Stimulated activated CD8-positive, alpha-beta memory T cell treated with anti-CD3 and anti-CD28 coated beads, Interleukin-12 subunit alpha, Interleukin-12 subunit beta, amount 100 ng/mL, for 4 hours (primary cell): Measurements from ENCODE around the gene BRD1.
"Not testable (repeated sequence)": the region's sequence is repeated elsewhere in the genome, so short reads cannot be mapped to it uniquely, and the experiment has no call there.

Source experiments
- DNase-seq: peaks from one replicate; pipeline ENCODE4 v3.0.0-alpha.2; 2020; ENCODE audit warnings: low read depth

Gene BRD1

DNA sequence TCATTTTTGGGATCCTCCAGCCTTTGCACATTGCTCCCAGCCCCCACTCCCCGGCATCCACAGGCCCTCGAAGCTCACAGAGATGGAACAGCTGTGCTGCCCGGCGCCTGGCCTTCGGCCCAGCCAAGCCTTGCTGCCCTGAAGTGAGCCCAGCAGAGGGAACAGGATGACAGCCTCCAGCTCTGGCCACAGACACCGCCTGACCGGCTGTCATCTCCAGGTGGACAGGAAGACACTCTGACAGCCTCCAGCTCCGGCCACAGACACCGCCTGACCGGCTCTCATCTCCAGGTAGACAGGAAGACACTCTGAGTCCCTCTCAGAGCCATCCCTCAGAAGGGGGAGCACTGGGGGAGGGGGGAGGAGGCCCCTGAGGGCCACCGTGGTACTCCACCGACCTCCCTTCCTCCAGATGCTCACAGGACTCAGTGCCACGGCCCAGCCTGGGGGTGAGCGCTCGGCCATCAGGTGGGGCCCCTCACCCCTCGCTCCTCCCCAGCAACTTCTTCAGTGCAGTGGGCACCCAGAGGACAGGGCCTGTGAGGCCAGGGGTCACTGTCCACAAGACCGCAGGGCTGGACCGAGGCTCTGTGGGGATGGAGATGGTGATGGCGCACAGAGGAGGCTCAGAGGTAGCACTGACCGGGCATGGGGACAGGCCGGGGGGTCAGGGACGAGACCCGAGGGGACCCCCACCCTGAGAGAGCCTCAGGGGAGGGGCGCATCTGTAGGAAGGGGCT, 58.6 kb downstream of the BRD1 start:
- DNase-seq: no peak

GRCh38 chr22:49768077-49768910, 59.4 kb downstream of the BRD1 start:
- DNase-seq: no peak

DNA sequence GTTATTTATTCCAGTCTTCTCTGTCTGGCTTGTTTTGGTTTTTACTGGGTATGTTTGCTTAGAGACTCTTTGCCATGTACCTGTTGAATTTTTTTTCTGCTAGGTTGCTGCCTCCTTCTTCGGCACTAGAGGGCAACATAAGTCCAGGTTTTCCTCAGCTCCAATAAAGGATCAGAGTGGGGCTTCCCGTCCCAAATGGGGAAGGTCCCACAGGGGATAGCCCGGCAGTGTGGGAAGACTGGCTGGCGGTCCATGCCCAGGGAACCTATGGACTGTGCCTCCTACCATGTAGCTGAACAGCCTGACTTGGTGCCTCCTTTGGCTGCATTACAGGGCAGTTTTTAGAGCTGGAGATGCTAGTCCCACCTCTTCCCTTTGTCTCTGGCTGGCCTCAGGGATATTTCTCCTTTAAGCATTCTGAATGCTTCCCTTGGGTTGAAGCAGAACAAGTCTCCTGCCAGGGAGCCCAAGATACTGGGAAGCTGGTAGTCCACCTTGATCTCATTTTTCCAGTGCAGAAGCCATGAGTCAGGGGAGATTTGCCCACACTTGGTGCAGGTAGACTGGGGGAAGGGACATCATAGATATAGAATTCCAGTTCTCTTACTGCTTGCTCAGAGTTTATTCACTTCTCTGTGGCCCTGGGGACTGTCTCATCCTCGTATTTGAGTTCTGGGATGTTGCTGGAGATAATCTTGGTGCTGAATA, 60.2 kb downstream of the BRD1 start:
- DNase-seq: no peak

- DNase-seq: no peak
Measured at GRCh38 chr22:49765951-49766350, 61.7 kb downstream of the BRD1 start.

DNA sequence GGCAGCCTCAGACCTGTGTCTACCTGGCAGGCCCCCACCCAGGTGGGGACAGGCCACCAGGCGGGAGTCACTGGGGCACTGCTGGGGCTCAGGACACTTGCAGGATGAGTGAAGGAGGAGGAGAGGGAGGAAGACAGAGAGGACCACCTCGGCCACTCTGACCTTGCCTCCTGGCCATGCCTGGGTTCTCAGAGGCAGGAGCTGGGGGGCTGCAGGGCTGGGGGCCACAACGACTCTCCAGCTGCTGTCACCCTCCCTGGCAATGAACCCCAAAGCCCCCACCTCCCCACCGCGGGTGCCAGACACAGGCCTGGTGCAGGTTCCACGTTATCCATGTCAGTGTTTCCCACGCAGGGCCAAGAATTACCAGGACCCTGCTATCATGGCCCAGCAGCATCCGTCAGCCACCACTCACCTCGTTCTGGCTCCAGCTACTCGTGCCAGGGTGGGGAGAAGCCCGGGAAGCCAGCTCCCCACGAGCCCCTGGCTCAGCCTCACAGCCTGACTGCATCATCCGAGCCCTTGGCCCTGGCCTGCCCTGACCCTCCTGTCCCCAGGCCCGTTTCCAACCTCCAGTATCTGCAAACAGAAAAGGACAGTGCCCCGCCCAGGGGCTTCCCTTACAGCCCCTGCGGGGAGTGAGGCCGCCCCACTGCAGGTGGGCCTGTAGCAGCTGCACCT, 62.4 kb downstream of the BRD1 start:
- no peak for DNase-seq

- DNase-seq: no peak
Measured at GRCh38 chr22:49764127-49764581, 63.5 kb downstream of the BRD1 start.

- DNase-seq: no peak
Measured at GRCh38 chr22:49763696-49764095, 64.0 kb downstream of the BRD1 start.

DNA sequence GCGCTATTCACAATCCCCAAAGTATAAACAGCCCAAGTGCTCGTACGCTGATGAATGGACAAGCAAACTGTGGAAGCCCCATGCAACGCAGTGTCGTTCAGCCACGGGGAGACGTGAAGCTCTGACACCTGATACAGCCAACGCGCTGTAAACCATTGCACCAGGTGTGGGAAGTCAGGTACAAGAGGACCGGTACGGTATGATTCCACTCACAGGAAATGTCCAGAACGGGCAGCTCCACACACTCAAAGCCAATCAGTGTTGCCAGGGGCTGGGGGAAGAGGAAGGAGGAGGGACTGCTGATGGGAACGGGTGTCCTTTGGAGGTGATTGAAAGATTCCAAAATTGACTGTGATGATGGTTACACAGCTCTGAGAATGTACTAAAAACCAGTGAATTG, 64.5 kb downstream of the BRD1 start:
- no peak for DNase-seq

DNA sequence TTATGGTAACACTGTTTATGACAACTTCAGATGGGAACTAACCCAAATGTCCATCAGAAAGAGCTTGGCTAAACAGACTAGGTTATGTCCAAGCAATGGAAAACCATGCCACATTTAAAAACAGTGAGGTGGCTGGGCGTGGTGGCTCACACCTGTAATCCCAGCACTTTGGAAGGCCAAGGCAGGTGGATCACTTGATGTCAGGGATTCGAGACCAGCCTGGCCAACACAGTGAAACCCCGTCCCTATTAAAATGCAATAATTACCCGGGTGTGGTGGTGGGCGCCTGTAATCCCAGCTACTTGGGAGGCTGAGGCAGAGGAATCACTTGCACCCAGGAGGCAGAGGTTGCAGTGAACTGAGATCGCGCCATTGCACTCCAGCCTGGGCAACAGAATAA, 65.1 kb downstream of the BRD1 start:
- DNase-seq: not testable (repeated sequence)

GRCh38 chr22:49761836-49762235, 65.8 kb downstream of the BRD1 start:
- no peak for DNase-seq

- no peak for DNase-seq
Measured at GRCh38 chr22:49760630-49761571, 66.8 kb downstream of the BRD1 start.

- DNase-seq: no peak
Measured at GRCh38 chr22:49760280-49760629, 67.4 kb downstream of the BRD1 start.

- DNase-seq: no peak
Measured at GRCh38 chr22:49756676-49757075, 71.0 kb downstream of the BRD1 start.

DNA sequence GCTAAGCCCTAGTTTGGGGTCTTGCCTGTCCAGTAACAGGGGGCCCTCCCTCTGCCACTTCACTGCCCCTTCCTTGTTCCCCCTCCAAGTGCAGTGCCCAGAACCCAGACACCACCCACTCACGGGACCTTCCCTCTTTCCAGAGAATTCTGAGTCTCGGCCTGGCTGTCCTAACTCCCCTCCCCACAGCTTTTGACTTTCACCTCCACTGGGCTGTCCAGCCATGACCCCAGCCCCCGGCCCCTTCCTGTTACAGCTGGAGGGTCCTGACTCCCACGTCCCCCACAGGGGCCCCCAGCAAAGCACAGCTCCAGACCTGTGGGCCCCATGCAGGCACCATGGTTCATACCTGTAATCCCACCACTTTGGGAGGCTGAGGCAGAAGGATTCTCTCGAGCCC, 71.5 kb downstream of the BRD1 start:
- DNase-seq: no peak

DNA sequence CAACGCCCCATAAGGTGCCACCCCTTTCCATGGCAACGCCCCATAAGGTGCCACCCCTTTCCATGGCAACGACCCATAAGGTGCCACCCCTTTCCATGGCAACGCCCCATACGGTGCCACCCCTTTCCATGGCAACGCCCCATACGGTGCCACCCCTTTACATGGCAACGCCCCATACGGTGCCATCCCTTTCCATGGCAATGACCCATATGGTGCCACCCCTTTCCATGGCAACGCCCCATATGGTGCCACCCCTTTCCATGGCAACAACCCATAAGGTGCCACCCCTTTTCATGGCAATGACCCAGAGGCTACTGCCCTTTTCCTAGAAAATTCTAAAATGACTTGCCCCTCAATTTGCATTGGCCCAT, 72.1 kb downstream of the BRD1 start:
- DNase-seq: no peak

GRCh38 chr22:49754696-49755630, 72.7 kb downstream of the BRD1 start:
- no peak for DNase-seq

GRCh38 chr22:49753961-49754695, 73.5 kb downstream of the BRD1 start:
- DNase-seq: no peak

DNA sequence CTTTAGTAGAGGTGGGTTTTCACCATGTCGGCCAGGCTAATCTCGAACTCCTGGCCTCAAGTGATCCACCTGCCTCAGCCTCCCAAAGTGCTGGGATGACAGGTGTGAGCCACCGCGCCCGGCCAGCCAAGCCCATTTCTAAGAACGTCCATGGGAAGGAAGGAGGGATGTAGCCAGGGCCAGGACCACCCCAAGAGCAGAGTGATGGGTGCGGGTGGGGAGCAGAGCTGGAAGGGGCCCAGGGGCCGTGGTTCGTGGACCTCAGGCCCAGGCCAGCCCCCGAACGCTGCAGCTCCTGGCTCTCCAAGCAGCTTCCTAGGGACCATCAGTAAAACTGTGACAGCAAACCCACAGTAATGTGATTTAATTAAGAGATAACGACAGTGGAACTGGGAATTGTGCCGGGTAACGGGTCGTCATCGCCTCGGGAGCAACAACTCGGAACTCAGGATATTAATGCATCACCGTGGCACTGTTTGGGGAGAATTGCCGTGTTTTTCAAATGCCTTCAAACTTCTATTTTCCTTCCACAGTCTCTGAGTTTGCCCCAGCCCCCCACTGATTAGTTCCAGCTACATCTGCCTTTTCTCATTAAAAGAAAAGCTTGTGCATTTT, 74.3 kb downstream of the BRD1 start:
- no peak for DNase-seq

- DNase-seq: no peak
Measured at GRCh38 chr22:49752598-49753091, 75.0 kb downstream of the BRD1 start.
